GM18508 (cell line): ENCODE results near the gene HSDL2.
A peak's percentile ranks its signal among the peaks of the same experiment; 100 is the strongest.
"Not testable (repeated sequence)": the region's sequence is repeated elsewhere in the genome, so short reads cannot be mapped to it uniquely, and the experiment has no call there.

Experiments
- ATAC-seq: cut with Tn5 transposase; IDR thresholded peaks from one replicate; pipeline ENCODE4 v1.9.1; 2021; ENCODE audit warnings: moderate number of reproducible peaks; ENCODE audit not compliant: insufficient read depth, unreplicated experiment

HSDL2 gene

GRCh38 chr9:112364761-112365160 is 15.1 kb upstream of the HSDL2 start:
- no peak for ATAC-seq

- not testable (repeated sequence) for ATAC-seq
These were observed 14.7 kb upstream of the HSDL2 start for GRCh38 chr9:112365257-112365656.

- no peak for ATAC-seq
These were observed 13.3 kb upstream of the HSDL2 start for GRCh38 chr9:112366591-112366990.

- no peak for ATAC-seq
These were observed 12.4 kb upstream of the HSDL2 start for GRCh38 chr9:112367465-112367864.

- no peak for ATAC-seq
These were observed 10.1 kb upstream of the HSDL2 start for GRCh38 chr9:112369817-112370216.

GRCh38 chr9:112371060-112371459 is 8.8 kb upstream of the HSDL2 start:
- no peak for ATAC-seq

GRCh38 chr9:112373666-112374065 is 6.2 kb upstream of the HSDL2 start:
- ATAC-seq = not testable (repeated sequence)

- not testable (repeated sequence) for ATAC-seq
These were observed 5.7 kb upstream of the HSDL2 start for GRCh38 chr9:112374232-112374631.

- ATAC-seq = no peak
These were observed 4.5 kb upstream of the HSDL2 start for GRCh38 chr9:112375361-112375760.

- ATAC-seq = no peak
These were observed 2.8 kb upstream of the HSDL2 start for GRCh38 chr9:112377087-112377486.

GRCh38 chr9:112377684-112378327 is 2.1 kb upstream of the HSDL2 start:
- no peak for ATAC-seq

- peak; percentile 17 for ATAC-seq
These were observed 1.4 kb upstream of the HSDL2 start for GRCh38 chr9:112378328-112379176.

- ATAC-seq = peak; percentile 45
These were observed 469 bp upstream of the HSDL2 start for GRCh38 chr9:112379177-112380101.

GRCh38 chr9:112380825-112381221 is 915 bp downstream of the HSDL2 start:
- no peak for ATAC-seq

- ATAC-seq = no peak
These were observed 2.2 kb downstream of the HSDL2 start for GRCh38 chr9:112382066-112382465.

GRCh38 chr9:112382501-112383364 is 2.8 kb downstream of the HSDL2 start:
- no peak for ATAC-seq

- no peak for ATAC-seq
These were observed 4.3 kb downstream of the HSDL2 start for GRCh38 chr9:112384219-112384618.

GRCh38 chr9:112384690-112385089 is 4.8 kb downstream of the HSDL2 start:
- ATAC-seq = no peak

- ATAC-seq = no peak
These were observed 7.2 kb downstream of the HSDL2 start for GRCh38 chr9:112387115-112387514.

GRCh38 chr9:112389897-112390296 is 10.0 kb downstream of the HSDL2 start:
- not testable (repeated sequence) for ATAC-seq
